ENCODE results near the gene PILRB.
"Not testable (repeated sequence)": the region's sequence is repeated elsewhere in the genome, so short reads cannot be mapped to it uniquely, and the experiment has no call there.

The PILRB gene
- 0.48 to 3.5 (median 2.5) reads per million in 18 experiments for total RNA-seq

DNA sequence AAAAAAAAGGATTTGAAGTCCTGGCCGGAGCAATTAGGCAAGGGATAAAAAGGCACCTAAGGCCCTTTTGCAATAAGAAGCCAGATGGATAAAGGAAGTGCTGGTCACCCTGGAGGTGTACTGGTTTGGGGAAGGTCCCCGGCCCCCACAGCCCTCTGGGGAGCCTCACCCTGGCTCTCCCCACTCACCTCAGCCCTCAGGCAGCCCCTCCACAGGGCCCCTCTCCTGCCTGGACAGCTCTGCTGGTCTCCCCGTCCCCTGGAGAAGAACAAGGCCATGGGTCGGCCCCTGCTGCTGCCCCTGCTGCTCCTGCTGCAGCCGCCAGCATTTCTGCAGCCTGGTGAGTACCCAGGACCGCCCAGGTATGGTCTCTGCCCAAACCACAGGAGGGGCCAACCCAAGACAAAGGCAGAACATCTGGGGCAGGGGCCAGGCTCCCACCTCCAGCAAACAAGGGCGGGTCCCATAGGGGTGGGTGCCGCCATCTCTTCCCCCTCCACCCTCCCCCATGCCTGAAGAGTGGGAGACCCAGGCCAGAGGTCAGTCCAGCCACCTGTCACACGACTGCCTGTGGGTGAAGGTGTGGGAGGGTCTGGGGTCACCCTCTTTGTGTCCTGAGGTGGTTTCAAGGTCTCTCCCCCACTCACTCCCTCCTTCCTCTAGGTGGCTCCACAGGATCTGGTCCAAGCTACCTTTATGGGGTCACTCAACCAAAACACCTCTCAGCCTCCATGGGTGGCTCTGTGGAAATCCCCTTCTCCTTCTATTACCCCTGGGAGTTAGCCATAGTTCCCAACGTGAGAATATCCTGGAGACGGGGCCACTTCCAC is at the start of gene PILRB:
Gene PILRB (plus strand): TSS at position 91 of the 830 bp plus-strand sequence. CDS start 186 bp downstream, at position 277.
- no peak for DNase-seq

DNA sequence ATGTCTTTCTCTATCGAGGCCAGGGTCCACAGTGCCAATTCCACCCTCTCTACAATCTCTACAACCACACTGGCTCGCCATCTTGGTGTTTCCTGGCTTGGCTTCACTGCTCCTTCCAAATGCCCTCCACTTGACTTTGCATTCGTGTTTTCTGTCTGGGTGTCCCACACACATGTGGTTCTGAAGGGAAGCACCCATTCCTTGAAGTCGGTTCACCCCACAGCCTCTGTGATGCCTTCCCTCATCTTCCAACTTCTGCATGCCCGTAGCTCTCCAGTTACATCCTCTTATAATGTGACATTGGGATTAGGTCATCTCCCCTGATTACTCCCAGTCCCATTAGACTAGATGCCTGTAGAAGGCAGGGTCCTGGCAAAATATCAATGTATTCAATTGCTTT is 39.6 kb upstream of the PILRB start:
- DNase-seq = peak; percentile 40 to 56

DNA sequence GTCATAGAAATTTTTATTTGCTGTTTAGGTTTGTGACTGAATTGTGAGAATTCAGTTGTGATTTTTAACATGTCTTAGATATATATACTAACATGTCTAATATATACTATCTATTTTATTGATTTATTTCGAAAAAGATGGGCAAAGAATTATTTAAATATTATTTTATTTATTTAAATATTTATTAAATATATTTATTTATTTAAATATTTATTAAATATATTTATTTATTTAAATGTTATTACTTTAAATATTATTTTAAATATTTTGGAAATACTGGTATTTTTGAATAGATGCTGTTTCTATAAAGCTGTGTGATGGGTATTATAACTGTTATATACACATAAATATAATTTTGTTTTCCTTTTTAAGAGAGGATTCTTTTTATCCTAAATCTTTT is 36.3 kb upstream of the PILRB start:
- not testable (repeated sequence) for DNase-seq

DNA sequence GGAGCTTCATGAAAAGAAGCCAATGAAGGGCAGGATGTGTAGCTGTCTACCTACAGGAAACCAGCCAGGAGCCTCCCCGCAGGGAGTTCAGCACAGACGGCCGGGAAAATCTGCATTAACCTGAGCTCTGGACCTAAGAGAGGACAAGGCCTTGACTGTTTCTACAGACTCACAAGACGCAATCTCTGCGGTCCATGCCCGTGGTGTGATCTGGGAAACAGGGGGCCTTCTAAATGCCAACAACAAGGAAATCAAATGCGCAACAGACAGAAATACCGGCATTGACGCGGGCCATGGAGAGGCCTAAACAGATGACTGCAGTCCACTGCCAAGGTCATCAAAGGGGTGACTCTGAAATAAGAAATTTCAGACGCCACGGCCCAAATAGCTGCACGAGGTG is 33.7 kb upstream of the PILRB start:
- not testable (repeated sequence) for DNase-seq

DNA sequence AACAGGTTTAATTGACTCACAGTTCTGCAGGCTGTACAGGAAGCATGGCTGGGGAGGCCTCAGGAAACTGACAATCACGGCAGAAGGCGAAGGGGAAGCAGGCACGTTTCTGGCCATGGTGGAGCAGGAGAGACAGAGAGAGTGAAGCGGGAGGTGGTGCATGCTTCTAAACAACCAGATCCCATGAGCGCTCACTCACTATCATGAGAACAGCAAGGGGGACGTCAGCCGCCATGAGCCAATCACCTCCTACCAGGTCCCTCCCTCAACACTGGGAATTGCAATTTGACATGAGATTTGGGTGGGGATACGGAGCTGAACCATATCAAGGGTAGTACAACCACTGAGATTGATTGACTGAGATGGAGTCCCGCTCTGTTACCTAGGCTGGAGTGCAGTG is 32.2 kb upstream of the PILRB start:
- DNase-seq = not testable (repeated sequence)

DNA sequence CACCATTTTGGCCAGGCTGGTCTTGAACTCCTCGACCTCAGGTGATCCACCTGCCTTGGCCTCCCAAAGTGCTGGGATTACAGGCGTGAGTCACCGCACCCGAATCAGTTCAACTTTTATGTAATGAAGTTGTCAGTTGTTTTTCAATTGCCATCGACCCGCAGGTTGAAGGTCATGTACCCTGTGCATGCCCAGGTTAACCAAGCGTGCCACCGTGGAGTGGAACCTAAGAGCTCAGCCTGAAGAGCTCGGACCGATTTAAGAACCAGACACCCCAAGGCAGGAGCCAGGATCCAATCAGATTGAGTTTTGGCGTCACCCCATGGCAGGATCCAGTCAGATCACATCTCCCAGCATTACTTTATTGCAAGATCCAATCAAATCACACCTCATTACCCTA is 31.0 kb upstream of the PILRB start:
- not testable (repeated sequence) for DNase-seq

DNA sequence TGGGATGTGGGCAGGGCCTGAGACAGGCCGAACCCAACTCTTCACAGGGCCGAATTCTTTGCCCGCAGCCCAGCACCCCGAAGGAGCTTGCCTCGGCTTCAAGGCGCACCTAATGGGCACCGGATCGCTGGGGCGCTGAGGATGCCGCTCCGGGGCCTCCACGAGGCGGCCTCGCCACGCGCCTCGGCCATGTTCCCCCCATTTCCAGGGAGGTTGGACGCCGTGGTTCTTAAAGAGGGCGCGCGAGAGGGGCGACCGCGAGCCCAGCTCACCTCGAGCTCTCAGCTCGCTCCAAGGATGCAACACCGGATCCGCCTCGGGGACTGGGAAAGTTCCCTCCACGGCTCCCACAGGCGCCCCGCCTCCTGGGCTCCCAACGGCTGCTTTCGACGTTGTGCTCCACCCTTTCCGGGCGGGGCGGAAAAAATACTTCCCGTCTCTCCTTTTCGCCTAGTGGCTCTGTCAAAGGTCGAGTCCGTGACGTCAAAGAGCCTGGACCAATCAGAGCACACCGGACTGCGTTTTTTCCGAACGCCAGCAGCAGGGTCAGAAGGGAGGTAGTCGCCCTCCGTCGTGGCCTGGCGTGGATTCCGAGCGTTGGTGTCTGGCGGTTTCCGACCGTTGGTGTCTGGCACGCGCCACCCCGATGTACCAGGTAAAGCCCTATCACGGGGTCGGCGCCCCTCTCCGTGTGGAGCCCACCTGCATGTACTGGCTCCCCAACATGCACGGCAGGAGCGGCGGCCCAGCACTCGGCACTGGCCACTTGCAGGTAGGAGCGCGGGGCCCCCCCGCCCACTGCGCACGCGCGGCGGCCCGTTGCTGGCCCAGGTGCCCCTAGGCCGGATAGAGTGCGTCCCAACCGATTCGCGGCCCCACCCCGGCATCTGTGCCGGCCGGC is 22.1 kb upstream of the PILRB start:
- peak; percentile 93 to 94 for DNase-seq

DNA sequence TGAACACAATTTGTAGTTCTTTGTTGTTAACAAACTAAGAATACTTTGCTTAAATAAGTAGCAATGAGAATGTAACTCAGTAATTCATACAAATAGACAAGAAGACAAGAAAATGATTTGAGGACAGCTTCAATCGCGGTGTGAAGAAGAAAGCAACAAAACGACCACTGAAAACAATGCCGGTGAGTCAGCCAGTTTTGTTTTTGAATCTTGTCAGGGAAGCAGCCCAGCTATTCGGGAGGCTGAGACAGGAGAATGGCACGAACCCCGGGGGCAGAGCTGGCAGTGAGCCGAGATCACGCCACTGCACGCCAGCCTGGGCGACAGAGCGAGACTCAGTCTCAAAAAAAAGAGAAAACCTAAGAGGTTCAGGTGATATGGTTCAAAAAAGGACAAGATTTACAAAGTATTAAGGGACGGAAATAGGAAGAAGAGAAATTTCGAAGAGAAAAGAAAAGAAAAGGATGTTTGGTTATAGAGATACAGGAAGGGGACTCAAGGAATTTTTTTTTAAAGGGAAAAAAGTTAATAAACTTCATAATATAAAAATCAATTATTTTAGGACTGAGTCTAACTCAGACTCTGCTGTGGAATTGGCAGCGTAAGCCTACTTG is 19.7 kb upstream of the PILRB start:
- DNase-seq = not testable (repeated sequence)

DNA sequence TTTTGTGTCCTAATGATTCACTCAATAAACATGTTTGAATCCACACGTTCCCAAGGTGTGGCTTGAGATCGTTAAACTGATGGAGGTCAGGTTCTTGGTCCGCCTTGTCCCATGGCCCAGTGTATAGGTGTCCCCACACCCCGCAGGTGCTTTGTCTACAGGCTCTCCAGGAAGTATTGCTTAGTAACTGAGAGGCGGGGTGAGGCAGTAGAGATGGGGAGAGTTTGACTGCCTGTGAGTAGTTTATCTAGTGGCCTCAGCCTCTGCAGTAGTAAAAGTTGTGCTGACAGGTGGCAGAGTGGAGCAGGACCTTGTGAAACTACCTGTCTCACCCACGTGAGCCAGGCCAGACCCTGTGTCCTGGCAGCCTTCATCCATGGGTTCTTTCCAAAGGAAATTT is 16.6 kb upstream of the PILRB start:
- DNase-seq = not testable (repeated sequence)

DNA sequence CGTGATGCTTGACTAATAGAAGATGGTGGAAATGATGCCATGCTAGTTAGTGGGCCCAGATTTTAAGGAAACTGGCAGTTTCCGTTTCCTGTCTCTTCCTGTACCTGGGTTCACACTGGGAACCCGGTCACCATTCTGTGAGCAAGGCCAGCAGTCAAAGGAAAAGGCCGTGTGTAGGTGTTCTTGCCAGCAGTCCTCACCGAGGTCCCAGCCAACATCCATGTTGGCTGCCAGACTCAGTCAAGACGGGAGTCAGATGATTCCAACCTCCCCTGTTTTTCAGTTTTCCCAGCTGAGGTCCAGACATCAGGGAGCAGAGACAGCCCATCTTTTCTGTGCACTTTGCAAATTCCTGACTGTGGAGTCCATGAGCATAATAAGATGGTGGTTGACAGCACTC is 15.2 kb upstream of the PILRB start:
- DNase-seq = no peak

DNA sequence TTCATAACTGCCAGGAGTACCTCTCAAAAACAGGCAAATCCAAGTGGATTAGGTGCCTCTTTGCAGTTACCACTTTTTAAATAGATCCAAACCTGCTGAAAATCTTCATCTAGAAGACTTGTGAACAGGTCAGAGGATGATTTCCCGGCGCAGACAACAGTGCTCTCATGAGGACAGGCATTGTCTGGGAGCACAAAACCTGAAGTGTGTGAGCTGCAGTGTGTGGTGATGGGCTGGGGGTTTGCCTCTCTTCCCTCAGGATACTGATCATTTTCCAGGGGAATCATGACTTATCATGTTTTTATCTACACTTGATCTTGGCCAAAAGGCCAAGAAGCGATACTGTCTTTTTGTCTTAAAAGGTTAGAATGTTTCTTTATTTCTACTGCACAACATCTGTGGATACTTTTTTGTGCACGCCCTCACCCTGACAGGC is 13.8 kb upstream of the PILRB start:
- not testable (repeated sequence) for DNase-seq

DNA sequence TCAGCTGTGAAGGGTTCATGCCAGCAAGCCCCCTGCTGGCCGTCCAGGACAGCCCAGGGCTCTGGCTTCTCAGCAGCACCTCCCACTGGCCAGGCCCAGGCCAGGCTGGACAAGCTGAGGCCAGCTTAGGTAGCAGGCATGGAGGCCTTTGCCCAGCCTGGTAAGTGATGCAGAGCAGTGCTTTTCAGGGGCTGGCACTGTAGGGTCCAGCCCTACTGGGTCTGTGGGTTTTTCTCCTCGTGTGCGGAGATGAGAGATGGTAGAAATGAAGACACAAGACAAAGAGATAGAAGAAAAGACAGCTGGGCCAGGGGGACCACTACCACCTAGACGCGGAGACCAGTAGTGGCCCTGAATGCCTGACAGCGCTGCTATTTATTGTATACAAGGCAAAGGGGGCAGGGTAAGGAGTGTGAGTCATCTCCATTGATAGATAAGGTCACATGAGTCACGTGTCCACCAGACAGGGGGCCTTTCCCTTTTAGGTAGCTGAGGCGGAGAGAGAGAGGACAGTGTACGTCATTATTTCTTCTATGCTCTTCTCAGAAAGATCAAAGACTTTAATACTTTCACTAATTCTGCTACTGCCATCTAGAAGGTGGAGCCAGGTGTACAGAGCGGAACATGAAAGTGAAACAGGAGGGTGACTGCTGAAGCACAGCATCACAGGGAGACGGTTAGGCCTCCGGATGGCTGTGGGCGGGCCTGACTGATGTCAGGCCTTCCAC is 13.2 kb upstream of the PILRB start:
- DNase-seq = peak; percentile 50 to 54

DNA sequence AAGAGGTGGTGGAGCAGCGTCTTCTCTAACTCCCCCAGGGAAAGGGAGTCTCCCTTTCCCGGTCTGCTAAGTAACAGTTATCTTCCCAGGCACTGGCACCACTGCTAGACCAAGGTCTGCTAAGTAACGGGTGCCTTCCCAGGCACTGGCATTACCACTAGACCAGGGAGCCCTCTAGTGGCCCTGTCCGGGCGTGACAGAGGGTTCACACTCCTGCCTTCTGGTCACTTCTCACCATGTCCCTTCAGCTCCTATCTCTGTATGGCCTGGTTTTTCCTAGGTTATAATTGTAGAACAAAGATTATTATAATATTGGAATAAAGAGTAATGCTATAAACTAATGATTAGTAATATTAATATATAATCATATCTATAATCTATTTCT is 12.6 kb upstream of the PILRB start:
- DNase-seq = peak; percentile 39 to 42

DNA sequence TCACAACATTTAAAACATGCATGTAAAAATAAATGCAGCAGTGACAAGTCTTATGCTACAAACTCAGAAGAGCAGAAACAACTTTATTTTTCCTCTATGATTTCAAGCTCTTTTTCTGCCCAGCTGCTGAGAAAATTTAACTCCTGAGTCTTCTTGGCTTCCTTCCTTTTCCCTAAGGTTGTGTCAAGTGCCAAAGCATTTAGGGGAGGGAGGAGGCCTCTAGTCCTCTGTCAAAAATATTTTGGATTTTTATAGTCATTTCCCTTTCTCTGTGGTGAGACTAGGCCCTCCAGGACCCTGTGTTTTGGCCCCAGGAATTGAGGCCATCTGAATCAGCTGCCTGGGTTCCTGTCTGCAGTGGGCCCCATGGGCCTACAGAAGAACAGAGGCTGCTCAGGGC is 11.0 kb upstream of the PILRB start:
- no peak for DNase-seq

DNA sequence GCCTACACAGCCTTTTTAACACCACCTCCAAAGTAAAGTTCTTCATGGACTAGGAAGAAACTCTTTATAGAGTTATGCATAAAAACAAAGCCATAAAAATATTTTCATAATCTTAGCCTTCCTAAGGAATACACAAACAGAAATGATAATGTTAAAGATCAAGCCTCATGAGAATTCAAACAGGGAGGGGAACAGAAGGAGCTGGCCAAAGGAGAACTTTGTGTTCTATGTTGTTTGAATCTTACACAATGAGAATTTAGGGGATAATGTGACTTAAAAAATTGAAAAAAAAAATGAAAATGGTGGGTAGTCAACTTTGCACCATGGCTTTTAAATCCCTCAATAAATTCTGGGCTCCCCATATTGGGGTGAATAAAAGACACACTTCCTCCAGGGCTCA is 9.1 kb upstream of the PILRB start:
- no peak for DNase-seq

DNA sequence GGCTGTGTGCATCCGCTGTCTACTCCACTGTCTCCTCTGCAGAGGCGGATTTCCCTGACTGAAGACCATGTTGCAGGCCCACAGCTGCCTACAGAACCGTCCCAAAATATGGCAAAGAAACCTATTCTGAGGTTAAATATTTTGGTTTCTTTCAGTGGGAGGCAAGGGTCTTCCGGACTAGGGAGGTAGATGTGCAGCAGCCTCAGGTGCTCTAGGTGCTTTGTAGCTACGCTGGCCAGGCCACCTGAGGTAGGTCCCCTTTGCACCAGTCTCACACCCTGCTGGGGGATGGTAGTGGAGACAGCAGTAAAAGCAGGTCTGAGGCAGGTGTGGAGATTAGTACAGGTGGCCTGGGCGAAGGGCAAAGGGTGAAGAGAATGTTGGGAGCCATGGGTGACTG is 8.2 kb upstream of the PILRB start:
- no peak for DNase-seq

DNA sequence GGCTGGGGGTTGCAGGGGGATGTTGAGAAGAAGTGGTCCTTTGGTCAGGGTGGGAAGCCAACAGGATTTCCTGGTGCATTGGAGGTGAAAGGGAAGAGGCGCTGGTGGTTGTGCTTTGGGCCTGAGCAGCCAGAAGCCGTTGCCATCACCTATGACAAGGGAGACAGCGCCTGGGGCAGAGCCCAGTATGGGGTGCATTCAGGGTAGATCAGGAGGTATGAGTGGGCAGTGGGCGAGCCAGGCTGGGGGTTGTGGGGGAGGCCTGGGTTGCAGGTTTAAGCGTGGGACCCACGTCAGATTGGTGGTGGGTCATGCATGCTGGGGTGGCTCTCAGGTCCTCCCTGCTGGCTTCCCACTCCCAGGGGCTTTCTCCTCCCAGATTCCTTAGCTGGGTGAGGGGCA is 6.3 kb upstream of the PILRB start:
- no peak for DNase-seq

DNA sequence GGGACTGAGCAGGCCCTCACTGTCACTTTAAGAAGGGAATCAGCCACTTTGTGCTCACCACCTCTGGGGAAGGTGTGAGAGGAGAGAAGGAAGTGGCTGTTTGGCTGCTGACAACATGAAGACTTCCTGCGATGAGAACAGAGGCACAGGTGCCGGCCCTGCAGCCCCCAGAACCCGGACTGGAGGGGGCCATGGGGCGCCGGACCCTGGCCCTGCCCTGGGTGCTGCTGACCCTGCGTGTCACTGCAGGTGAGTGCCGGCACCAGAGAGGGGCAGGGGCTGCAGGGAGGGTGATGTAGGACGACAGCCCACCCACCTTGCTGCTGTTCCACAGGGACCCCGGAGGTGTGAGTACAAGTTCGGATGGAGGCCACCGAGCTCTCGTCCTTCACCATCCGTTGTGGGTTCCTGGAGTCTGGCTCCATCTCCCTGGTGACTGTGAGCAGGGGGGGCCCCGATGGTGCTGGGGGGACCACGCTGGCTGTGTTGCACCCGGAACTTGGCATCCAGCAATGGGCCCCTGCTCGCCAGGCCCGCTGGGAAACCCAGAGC is 5.6 kb upstream of the PILRB start:
- DNase-seq = not testable (repeated sequence)

DNA sequence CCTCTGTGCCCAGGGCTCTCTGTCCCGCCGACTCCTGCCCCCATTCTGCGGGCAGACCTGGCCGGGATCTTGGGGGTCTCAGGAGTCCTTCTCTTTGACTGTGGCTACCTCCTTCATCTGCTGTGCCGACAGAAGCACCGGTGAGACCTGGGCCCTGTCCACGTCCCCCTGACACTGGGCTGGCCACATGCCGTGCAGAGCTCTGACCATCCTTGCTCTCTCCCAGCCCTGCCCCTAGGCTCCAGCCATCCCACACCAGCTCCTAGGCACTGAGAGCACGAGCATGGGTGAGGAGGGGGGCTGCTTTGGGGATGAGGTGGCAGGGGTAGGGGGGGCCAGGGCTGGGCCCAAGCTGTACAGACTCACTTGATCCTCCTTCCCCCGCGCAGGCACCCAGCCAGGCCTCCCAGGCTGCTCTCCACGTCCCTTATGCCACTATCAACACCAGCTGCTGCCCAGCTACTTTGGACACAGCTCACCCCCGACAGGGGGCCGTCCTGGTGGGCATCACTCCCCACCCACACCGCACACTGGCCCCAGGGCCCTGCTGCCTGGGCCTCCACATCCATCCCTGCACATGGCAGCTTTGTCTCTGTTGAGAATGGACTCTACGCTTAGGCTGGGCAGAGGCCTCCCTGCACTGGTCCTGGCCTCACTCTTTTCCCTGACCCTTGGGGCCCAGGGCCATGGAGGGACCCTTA is 4.8 kb upstream of the PILRB start:
- no peak for DNase-seq

DNA sequence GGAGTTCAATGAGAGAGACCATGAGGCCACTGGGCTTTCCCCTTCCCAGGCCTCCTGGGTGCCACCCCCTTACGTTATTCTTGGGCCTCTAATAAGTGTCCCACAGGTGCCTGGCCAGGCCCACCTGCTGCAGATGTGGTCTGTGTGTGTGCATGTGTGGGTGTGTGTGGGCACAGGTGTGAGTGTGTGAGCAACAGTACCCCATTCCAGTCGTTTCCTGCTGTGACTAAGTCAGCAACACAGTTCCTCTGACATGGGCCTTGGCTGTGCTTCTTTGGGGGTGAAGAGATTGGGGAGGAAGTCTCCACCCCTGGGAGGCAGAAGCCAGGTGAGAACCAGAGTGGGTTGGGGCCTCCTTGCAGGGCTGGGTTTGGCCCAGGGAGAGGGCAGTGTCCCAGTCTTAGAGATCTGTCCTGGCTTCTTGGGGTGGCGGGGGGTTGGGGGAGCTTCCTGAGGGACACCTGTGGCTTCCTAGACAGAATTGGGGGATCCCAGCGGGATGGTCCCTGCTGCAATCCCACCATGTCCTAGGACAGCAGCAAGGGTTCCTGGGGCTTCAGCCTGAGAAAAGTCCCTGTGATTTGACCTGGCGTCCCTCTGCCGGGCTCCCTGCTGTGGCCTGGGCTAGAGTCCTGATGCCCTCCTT is 4.1 kb upstream of the PILRB start:
- DNase-seq = no peak

Data from inflammatory macrophage (primary cell).